PC-3 (cell line): ENCODE data around the gene TRPM5. TPM values are rescaled to one million over a fixed set of nuclear protein-coding genes. Genes with fewer than 3 reads are reported as not detected.

Experiments used
- ATAC-seq: fragments of 200-7000 bp; cut with Tn5 transposase; 2 replicates; pipeline ENCODE4 v1.9.1; 2020; ENCODE audit warnings: mild to moderate bottlenecking, moderate library complexity
- BruUV-seq: library from RNA; stranded (reverse); fragments of 400-500 nt; replicated peaks from 2 replicates; lab custom pipeline; 2021; lab: Mats Ljungman, UMichigan
- CTCF ChIA-PET: fragments of 300-600 bp; sonication (Branson Sonifier 250); formaldehyde crosslinking; loops from one replicate; lab custom pipeline; 2022; ENCODE audit warnings: antibody characterized with exemption; lab: Charles Lee
- POLR2A ChIA-PET: fragments of 300-600 bp; sonication (Branson Sonifier 250); formaldehyde crosslinking; loops from one replicate; lab custom pipeline; 2022; ENCODE audit warnings: antibody characterized with exemption; ENCODE audit not compliant: unreplicated experiment; lab: Charles Lee
- DNase-seq: peaks from one replicate; pipeline ENCODE4 v3.0.0-alpha.2; 2015
- H2AFZ ChIP-seq: fragments of 300-600 bp; sonication (generic); 2 replicates; pipeline ENCODE4 v1.6.0; 2016; ENCODE audit warnings: antibody characterized with exemption, low read length
- H3F3A ChIP-seq: fragments of 300-600 bp; sonication (generic); one replicate; pipeline ENCODE4 v1.6.0; 2017; ENCODE audit warnings: antibody characterized with exemption, low read length, control low read depth, mild to moderate bottlenecking; ENCODE audit not compliant: unreplicated experiment
- H3K27ac ChIP-seq: fragments of 300-600 bp; sonication (generic); 2 replicates; pipeline ENCODE4 v1.5.1; 2016; ENCODE audit warnings: mild to moderate bottlenecking, low read length
- H3K27me3 ChIP-seq: fragments of 300-600 bp; sonication (generic); 2 replicates; pipeline ENCODE4 v1.6.1; 2016; ENCODE audit warnings: low read length, mixed read lengths
- H3K36me3 ChIP-seq: fragments of 300-600 bp; sonication (generic); 2 replicates; pipeline ENCODE4 v1.6.1; 2016; ENCODE audit warnings: low read depth, mixed run types, low read length, mixed read lengths
- H3K4me1 ChIP-seq: fragments of 300-600 bp; sonication (generic); 2 replicates; pipeline ENCODE4 v1.5.1; 2016; ENCODE audit warnings: low read length; ENCODE audit not compliant: insufficient read depth
- H3K4me2 ChIP-seq: fragments of 300-600 bp; sonication (generic); 2 replicates; pipeline ENCODE4 v1.6.0; 2016; ENCODE audit warnings: low read length
- H3K4me3 ChIP-seq: fragments of 300-600 bp; sonication (generic); 2 replicates; pipeline ENCODE4 v1.5.1; 2016; ENCODE audit warnings: mild to moderate bottlenecking, low read length, mixed read lengths
- H3K79me2 ChIP-seq: fragments of 300-600 bp; sonication (generic); 2 replicates; pipeline ENCODE4 v1.6.1; 2017; ENCODE audit warnings: low read length, mixed read lengths
- H3K9ac ChIP-seq: fragments of 300-600 bp; sonication (generic); 2 replicates; pipeline ENCODE4 v1.6.0; 2016; ENCODE audit warnings: mild to moderate bottlenecking, low read length
- H3K9me2 ChIP-seq: fragments of 300-600 bp; sonication (generic); replicated peaks from 2 replicates; pipeline ENCODE4 v1.6.1; 2016; ENCODE audit warnings: mixed run types, low read length, mixed read lengths
- H3K9me3 ChIP-seq: fragments of 300-600 bp; sonication (generic); 2 replicates; pipeline ENCODE4 v1.6.1; 2016; ENCODE audit warnings: low read length, mixed read lengths
- H4K20me1 ChIP-seq: fragments of 300-600 bp; sonication (generic); 2 replicates; pipeline ENCODE4 v1.6.1; 2016; ENCODE audit warnings: low read length, mixed read lengths
- EZH2 ChIP-seq: fragments of 300-600 bp; sonication (generic); IDR thresholded peaks from one replicate; pipeline ENCODE4 v1.6.1; 2017; ENCODE audit warnings: antibody characterized with exemption, mild to moderate bottlenecking, low read length; ENCODE audit not compliant: unreplicated experiment
- EZH2phosphoT487 ChIP-seq: fragments of 300-600 bp; sonication (generic); IDR thresholded peaks from 2 replicates; pipeline ENCODE4 v1.6.1; 2018; ENCODE audit warnings: mild to moderate bottlenecking, antibody characterized with exemption, low read length, borderline replicate concordance
- intact Hi-C: fragments of 100-400 bp; cut with micrococcal nuclease; formaldehyde crosslinking; loops from 2 replicates; pipeline ENCODE4 v1.9.0; 2023
- total RNA-seq: library from RNA; depleted of rRNA; stranded (reverse); fragments of >200 nt; gene quantifications from 2 replicates; pipeline ENCODE4 v1.2.3, GENCODE V29; 2014
- TF ChIP-seq, protein P1 (sequence below): fragments of 300-600 bp; sonication (generic); conservative IDR thresholded peaks from 2 replicates; pipeline ENCODE4 v1.5.1; 2017; ENCODE audit warnings: antibody characterized with exemption, low read depth, mild to moderate bottlenecking, low read length

Gene TRPM5
- total RNA-seq, 1 experiment from 2014 or later = not detected

DNA sequence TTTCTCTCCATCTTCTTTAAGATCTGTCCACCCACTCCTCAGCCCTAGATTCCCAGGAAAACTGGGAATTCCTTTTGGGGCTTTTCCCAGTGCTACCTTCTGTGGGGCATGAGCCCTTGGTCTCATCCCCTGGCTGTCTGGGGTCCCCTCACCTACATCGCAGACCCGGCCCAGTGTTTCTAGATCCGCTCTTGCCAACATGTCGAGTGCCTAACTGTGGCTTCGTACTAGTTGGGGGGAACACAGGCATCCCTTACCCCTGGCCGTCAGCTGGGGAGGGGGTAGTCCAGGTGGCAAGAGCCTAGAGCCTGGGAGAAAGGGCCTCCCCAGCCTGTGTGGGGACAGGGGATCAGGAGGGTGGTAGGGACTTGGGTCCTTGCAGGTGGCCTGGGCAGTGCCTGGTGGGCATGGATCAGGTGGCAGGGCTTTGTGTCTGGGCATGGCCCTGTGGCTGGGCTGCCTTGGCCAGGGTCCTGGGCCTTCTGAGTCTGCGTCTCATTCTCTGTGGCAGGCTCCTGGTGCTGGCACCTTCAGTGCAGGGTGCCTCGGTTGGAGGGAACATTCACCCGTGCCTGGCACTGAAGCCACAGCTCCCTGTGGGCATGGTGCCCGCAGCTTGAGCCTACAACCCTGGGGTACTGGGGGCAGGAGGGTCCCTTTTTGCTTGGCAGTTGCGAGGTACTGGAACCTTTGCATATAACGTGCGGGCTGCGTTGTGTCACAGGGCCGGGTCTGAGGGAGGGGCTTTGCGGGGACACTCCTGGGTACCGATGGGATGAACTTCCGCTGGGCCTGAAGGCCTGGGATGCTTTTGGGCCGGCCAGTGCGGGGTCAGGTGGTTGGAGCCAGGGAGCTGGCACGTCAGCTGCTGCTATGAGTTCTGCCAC is 4.6 kb upstream of the TRPM5 start:
- H2AFZ ChIP-seq = no peak overlapping the region
- H3K79me2 ChIP-seq = no peaks in the 10 kb centered on the region
- no peak overlapping the region for H3K4me3 ChIP-seq
- no peaks in the 10 kb centered on the region for H3K4me1 ChIP-seq
- H3K9me2 ChIP-seq = no peaks in the 10 kb centered on the region
- no peak for TF ChIP-seq EZH2
- TF ChIP-seq EZH2phosphoT487 = no peak
- TF ChIP-seq, protein P1, sequence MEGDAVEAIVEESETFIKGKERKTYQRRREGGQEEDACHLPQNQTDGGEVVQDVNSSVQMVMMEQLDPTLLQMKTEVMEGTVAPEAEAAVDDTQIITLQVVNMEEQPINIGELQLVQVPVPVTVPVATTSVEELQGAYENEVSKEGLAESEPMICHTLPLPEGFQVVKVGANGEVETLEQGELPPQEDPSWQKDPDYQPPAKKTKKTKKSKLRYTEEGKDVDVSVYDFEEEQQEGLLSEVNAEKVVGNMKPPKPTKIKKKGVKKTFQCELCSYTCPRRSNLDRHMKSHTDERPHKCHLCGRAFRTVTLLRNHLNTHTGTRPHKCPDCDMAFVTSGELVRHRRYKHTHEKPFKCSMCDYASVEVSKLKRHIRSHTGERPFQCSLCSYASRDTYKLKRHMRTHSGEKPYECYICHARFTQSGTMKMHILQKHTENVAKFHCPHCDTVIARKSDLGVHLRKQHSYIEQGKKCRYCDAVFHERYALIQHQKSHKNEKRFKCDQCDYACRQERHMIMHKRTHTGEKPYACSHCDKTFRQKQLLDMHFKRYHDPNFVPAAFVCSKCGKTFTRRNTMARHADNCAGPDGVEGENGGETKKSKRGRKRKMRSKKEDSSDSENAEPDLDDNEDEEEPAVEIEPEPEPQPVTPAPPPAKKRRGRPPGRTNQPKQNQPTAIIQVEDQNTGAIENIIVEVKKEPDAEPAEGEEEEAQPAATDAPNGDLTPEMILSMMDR = no peak
- BruUV-seq = no TSS peak
- no peaks in the 10 kb centered on the region for H3K36me3 ChIP-seq
- H3K9me3 ChIP-seq = no peaks in the 10 kb centered on the region
- no peak overlapping the region for H3K9ac ChIP-seq
- intact Hi-C loops = no loop called here
- no peaks in the 10 kb centered on the region for H4K20me1 ChIP-seq
- ChIA-PET CTCF (no interaction called here), POLR2A (interaction anchor here (0.6 kb wide), 1 partner anchor 37 kb away, joined by 3 read pairs; no protein-coding TSS in a partner anchor)
- H3K4me2 ChIP-seq = no peak overlapping the region
- peaks cover 7% of the 10 kb centered on the region; the same call in 1 of the 2 replicates for H3K27me3 ChIP-seq
- no peaks in the 10 kb centered on the region for H3F3A ChIP-seq
- ATAC-seq (no peak), DNase-seq (no peak)
- no peak overlapping the region for H3K27ac ChIP-seq

DNA sequence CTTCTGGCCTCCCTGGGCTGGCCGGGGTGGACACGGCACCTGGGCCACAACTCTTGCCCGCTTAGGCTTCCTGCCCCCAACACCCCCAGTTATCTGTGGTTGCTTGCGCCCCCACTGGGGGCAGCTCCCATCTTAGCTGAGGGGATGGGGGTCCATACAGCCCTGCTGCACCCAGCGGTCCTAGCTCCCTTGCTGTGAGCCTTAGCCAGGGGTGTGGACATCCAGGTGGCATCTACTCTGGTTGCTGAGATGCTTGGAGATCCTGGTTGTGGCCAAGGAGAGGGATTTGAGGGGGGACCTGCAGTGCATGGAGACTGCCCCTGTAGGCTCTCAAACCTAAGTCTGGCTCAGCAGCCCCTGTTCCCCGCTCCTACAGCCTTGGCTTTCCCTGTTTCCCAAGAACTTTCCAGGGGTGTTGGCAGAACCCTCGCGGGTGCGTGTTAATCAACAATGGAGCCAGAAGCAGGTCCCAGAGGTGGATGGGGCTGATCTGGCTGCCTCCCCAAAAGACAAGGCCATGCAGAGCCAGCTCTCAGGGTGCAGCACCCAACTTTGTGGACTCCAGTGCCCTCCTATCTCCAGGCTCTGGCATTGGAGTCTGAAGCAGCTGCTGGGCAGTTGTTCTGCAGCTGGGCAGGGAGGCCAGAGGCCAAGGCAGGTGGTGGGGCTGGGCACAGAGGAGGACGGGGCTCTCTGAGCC is 3.8 kb upstream of the TRPM5 start:
- no TSS peak for BruUV-seq

More for the DNA sequence above, 3.8 kb upstream of the TRPM5 start:
- CTCF ChIA-PET = no interaction called here
- ATAC-seq (no peak), DNase-seq (no peak)
- H3K27ac ChIP-seq = no peak overlapping the region
- no peaks in the 10 kb centered on the region for H3K9me2 ChIP-seq
- H3K27me3 ChIP-seq = peaks cover 7% of the 10 kb centered on the region; the same call in 1 of the 2 replicates
- intact Hi-C loops = no loop called here
- H3K4me2 ChIP-seq = no peak overlapping the region
- H4K20me1 ChIP-seq = no peaks in the 10 kb centered on the region
- H3K4me3 ChIP-seq = no peak overlapping the region
- POLR2A ChIA-PET = no interaction called here
- H2AFZ ChIP-seq = no peak overlapping the region
- H3K79me2 ChIP-seq = no peaks in the 10 kb centered on the region
- H3K4me1 ChIP-seq = no peaks in the 10 kb centered on the region
- no peaks in the 10 kb centered on the region for H3F3A ChIP-seq
- no peaks in the 10 kb centered on the region for H3K36me3 ChIP-seq
- no peak overlapping the region for H3K9ac ChIP-seq
- no peaks in the 10 kb centered on the region for H3K9me3 ChIP-seq
- TF ChIP-seq, protein P1 = no peak
- TF ChIP-seq EZH2phosphoT487 (no peak), EZH2 (no peak)
